Measurements from ENCODE around the gene OARD1.

Gene OARD1

GRCh38 chr6:41092421-41093140 lies 20.4 kb upstream of the OARD1 start:
- Histone ChIP-seq H3K36me3 (ENCODE audit: control insufficient read depth in 5 of 5, insufficient read depth in 5 of 5, low read length in 5 of 5) (peaks cover 50 to 88% (median 81%) of the 10 kb centered on the region in 5 donors), H3K4me1 (ENCODE audit: control insufficient read depth in 5 of 5, insufficient read depth in 5 of 5, low read length in 5 of 5) (peaks cover 0 to 5% (median 3%) of the 10 kb centered on the region in 5 donors), H3K4me3 (ENCODE audit: low read depth in 1 of 5, low read length in 5 of 5) (no peak overlapping the region), H3K27ac (ENCODE audit: low read depth, low read length) (no peak overlapping the region), H3K9me3 (ENCODE audit: control insufficient read depth in 5 of 5, low read length in 5 of 5) (no peaks in the 10 kb centered on the region), H3K27me3 (ENCODE audit: control insufficient read depth in 5 of 5, insufficient read depth in 4 of 5, low read length in 5 of 5) (no peaks in the 10 kb centered on the region), H3K9ac (ENCODE audit: low read length in 5 of 5) (no peak overlapping the region)

GRCh38 chr6:41090841-41091761 lies 18.9 kb upstream of the OARD1 start:
- Histone ChIP-seq H3K9ac (ENCODE audit: low read length in 5 of 5) (peak overlapping the region in 3 of 5 donors; percentile 25 to 58 (median 27)), H3K27ac (ENCODE audit: low read depth, low read length) (no peak overlapping the region), H3K4me1 (ENCODE audit: control insufficient read depth in 5 of 5, insufficient read depth in 5 of 5, low read length in 5 of 5) (peaks cover 0 to 5% (median 3%) of the 10 kb centered on the region in 5 donors), H3K4me3 (ENCODE audit: low read depth in 1 of 5, low read length in 5 of 5) (no peak overlapping the region), H3K9me3 (ENCODE audit: control insufficient read depth in 5 of 5, low read length in 5 of 5) (no peaks in the 10 kb centered on the region), H3K27me3 (ENCODE audit: control insufficient read depth in 5 of 5, insufficient read depth in 4 of 5, low read length in 5 of 5) (no peaks in the 10 kb centered on the region), H3K36me3 (ENCODE audit: control insufficient read depth in 5 of 5, insufficient read depth in 5 of 5, low read length in 5 of 5) (peaks cover 42 to 78% (median 66%) of the 10 kb centered on the region in 5 donors)

GRCh38 chr6:41088451-41088850 lies 16.3 kb upstream of the OARD1 start:
- no peaks in the 10 kb centered on the region for H3K27me3 ChIP-seq (ENCODE audit: control insufficient read depth in 5 of 5, insufficient read depth in 4 of 5, low read length in 5 of 5)
- no peak overlapping the region for H3K4me3 ChIP-seq (ENCODE audit: low read depth in 1 of 5, low read length in 5 of 5)
- H3K9me3 ChIP-seq (ENCODE audit: control insufficient read depth in 5 of 5, low read length in 5 of 5): no peaks in the 10 kb centered on the region
- peaks cover 0 to under 1% (median 0%) of the 10 kb centered on the region in 5 donors for H3K4me1 ChIP-seq (ENCODE audit: control insufficient read depth in 5 of 5, insufficient read depth in 5 of 5, low read length in 5 of 5)
- no peak overlapping the region for H3K9ac ChIP-seq (ENCODE audit: low read length in 5 of 5)
- H3K27ac ChIP-seq (ENCODE audit: low read depth, low read length): no peak overlapping the region
- H3K36me3 ChIP-seq (ENCODE audit: control insufficient read depth in 5 of 5, insufficient read depth in 5 of 5, low read length in 5 of 5): peaks cover 40 to 72% (median 59%) of the 10 kb centered on the region in 5 donors

- H3K27ac ChIP-seq (ENCODE audit: low read depth, low read length): no peak overlapping the region
- H3K27me3 ChIP-seq (ENCODE audit: control insufficient read depth in 5 of 5, insufficient read depth in 4 of 5, low read length in 5 of 5): no peaks in the 10 kb centered on the region
- no peak overlapping the region for H3K4me3 ChIP-seq (ENCODE audit: low read depth in 1 of 5, low read length in 5 of 5)
- H3K4me1 ChIP-seq (ENCODE audit: control insufficient read depth in 5 of 5, insufficient read depth in 5 of 5, low read length in 5 of 5): peaks cover 0 to 6% (median 0%) of the 10 kb centered on the region in 5 donors
- H3K9me3 ChIP-seq (ENCODE audit: control insufficient read depth in 5 of 5, low read length in 5 of 5): no peaks in the 10 kb centered on the region
- H3K36me3 ChIP-seq (ENCODE audit: control insufficient read depth in 5 of 5, insufficient read depth in 5 of 5, low read length in 5 of 5): peaks cover 30 to 63% (median 45%) of the 10 kb centered on the region in 5 donors
- no peak overlapping the region for H3K9ac ChIP-seq (ENCODE audit: low read length in 5 of 5)
Observed at GRCh38 chr6:41085182-41085581, 13.0 kb upstream of the OARD1 start.

GRCh38 chr6:41083072-41083471 lies 10.9 kb upstream of the OARD1 start:
- H3K27me3 ChIP-seq (ENCODE audit: control insufficient read depth in 5 of 5, insufficient read depth in 4 of 5, low read length in 5 of 5): no peaks in the 10 kb centered on the region
- peaks cover 39 to 58% (median 42%) of the 10 kb centered on the region in 5 donors for H3K36me3 ChIP-seq (ENCODE audit: control insufficient read depth in 5 of 5, insufficient read depth in 5 of 5, low read length in 5 of 5)
- H3K27ac ChIP-seq (ENCODE audit: low read depth, low read length): no peak overlapping the region
- H3K4me3 ChIP-seq (ENCODE audit: low read depth in 1 of 5, low read length in 5 of 5): no peak overlapping the region
- no peaks in the 10 kb centered on the region for H3K9me3 ChIP-seq (ENCODE audit: control insufficient read depth in 5 of 5, low read length in 5 of 5)
- H3K4me1 ChIP-seq (ENCODE audit: control insufficient read depth in 5 of 5, insufficient read depth in 5 of 5, low read length in 5 of 5): peaks cover 0 to 6% (median 0%) of the 10 kb centered on the region in 5 donors
- no peak overlapping the region for H3K9ac ChIP-seq (ENCODE audit: low read length in 5 of 5)

- no peak overlapping the region for H3K27ac ChIP-seq (ENCODE audit: low read depth, low read length)
- H3K27me3 ChIP-seq (ENCODE audit: control insufficient read depth in 5 of 5, insufficient read depth in 4 of 5, low read length in 5 of 5): no peaks in the 10 kb centered on the region
- peaks cover 33 to 51% (median 42%) of the 10 kb centered on the region in 5 donors for H3K36me3 ChIP-seq (ENCODE audit: control insufficient read depth in 5 of 5, insufficient read depth in 5 of 5, low read length in 5 of 5)
- no peaks in the 10 kb centered on the region for H3K9me3 ChIP-seq (ENCODE audit: control insufficient read depth in 5 of 5, low read length in 5 of 5)
- H3K4me3 ChIP-seq (ENCODE audit: low read depth in 1 of 5, low read length in 5 of 5): no peak overlapping the region
- peak overlapping the region in 1 of 5 donors; percentile 3 for H3K9ac ChIP-seq (ENCODE audit: low read length in 5 of 5)
- peaks cover 0 to 7% (median 5%) of the 10 kb centered on the region in 5 donors for H3K4me1 ChIP-seq (ENCODE audit: control insufficient read depth in 5 of 5, insufficient read depth in 5 of 5, low read length in 5 of 5)
Observed at GRCh38 chr6:41080621-41081020, 8.5 kb upstream of the OARD1 start.

GRCh38 chr6:41079080-41079479 lies 6.9 kb upstream of the OARD1 start:
- Histone ChIP-seq H3K9me3 (ENCODE audit: control insufficient read depth in 5 of 5, low read length in 5 of 5) (no peaks in the 10 kb centered on the region), H3K9ac (ENCODE audit: low read length in 5 of 5) (no peak overlapping the region), H3K4me1 (ENCODE audit: control insufficient read depth in 5 of 5, insufficient read depth in 5 of 5, low read length in 5 of 5) (peaks cover 6 to 20% (median 17%) of the 10 kb centered on the region in 5 donors), H3K36me3 (ENCODE audit: control insufficient read depth in 5 of 5, insufficient read depth in 5 of 5, low read length in 5 of 5) (peaks cover 25 to 36% (median 32%) of the 10 kb centered on the region in 5 donors), H3K27ac (ENCODE audit: low read depth, low read length) (no peak overlapping the region), H3K4me3 (ENCODE audit: low read depth in 1 of 5, low read length in 5 of 5) (no peak overlapping the region), H3K27me3 (ENCODE audit: control insufficient read depth in 5 of 5, insufficient read depth in 4 of 5, low read length in 5 of 5) (no peaks in the 10 kb centered on the region)

GRCh38 chr6:41078101-41078500 lies 5.9 kb upstream of the OARD1 start:
- no peak overlapping the region for H3K9ac ChIP-seq (ENCODE audit: low read length in 5 of 5)
- peaks cover 6 to 22% (median 18%) of the 10 kb centered on the region in 5 donors for H3K4me1 ChIP-seq (ENCODE audit: control insufficient read depth in 5 of 5, insufficient read depth in 5 of 5, low read length in 5 of 5)
- H3K4me3 ChIP-seq (ENCODE audit: low read depth in 1 of 5, low read length in 5 of 5): no peak overlapping the region
- H3K36me3 ChIP-seq (ENCODE audit: control insufficient read depth in 5 of 5, insufficient read depth in 5 of 5, low read length in 5 of 5): peaks cover 20 to 27% (median 23%) of the 10 kb centered on the region in 5 donors
- H3K27me3 ChIP-seq (ENCODE audit: control insufficient read depth in 5 of 5, insufficient read depth in 4 of 5, low read length in 5 of 5): no peaks in the 10 kb centered on the region
- no peaks in the 10 kb centered on the region for H3K9me3 ChIP-seq (ENCODE audit: control insufficient read depth in 5 of 5, low read length in 5 of 5)
- H3K27ac ChIP-seq (ENCODE audit: low read depth, low read length): no peak overlapping the region

- Histone ChIP-seq H3K4me1 (ENCODE audit: control insufficient read depth in 5 of 5, insufficient read depth in 5 of 5, low read length in 5 of 5) (peaks cover 6 to 22% (median 18%) of the 10 kb centered on the region in 5 donors), H3K27ac (ENCODE audit: low read depth, low read length) (no peak overlapping the region), H3K9me3 (ENCODE audit: control insufficient read depth in 5 of 5, low read length in 5 of 5) (no peaks in the 10 kb centered on the region), H3K27me3 (ENCODE audit: control insufficient read depth in 5 of 5, insufficient read depth in 4 of 5, low read length in 5 of 5) (no peaks in the 10 kb centered on the region), H3K4me3 (ENCODE audit: low read depth in 1 of 5, low read length in 5 of 5) (no peak overlapping the region), H3K36me3 (ENCODE audit: control insufficient read depth in 5 of 5, insufficient read depth in 5 of 5, low read length in 5 of 5) (peaks cover 17 to 27% (median 22%) of the 10 kb centered on the region in 5 donors), H3K9ac (ENCODE audit: low read length in 5 of 5) (no peak overlapping the region)
Observed at GRCh38 chr6:41077536-41077935, 5.4 kb upstream of the OARD1 start.
